HFFc6 (cell line): ENCODE measurements around the gene RNU6-9. TPM values are rescaled to one million over a fixed set of nuclear protein-coding genes. Genes with fewer than 3 reads are reported as not detected.

ENCODE experiments used
- DNase-seq: peaks from one replicate; pipeline ENCODE4 v3.0.0-alpha.2; 2018
- H3K27ac Mint-ChIP-seq: 2 replicates; pipeline ENCODE4 v1.8.0; 2020; ENCODE audit warnings: mild to moderate bottlenecking, mixed read lengths
- H3K27me3 Mint-ChIP-seq: 2 replicates; pipeline ENCODE4 v1.8.0; 2021; ENCODE audit warnings: mild to moderate bottlenecking, moderate library complexity, mixed read lengths; ENCODE audit not compliant: insufficient read depth
- H3K36me3 Mint-ChIP-seq: 2 replicates; pipeline ENCODE4 v1.8.0; 2021; ENCODE audit warnings: low read depth, mixed read lengths
- H3K4me1 Mint-ChIP-seq: 2 replicates; pipeline ENCODE4 v1.8.0; 2020; ENCODE audit warnings: low read depth, mixed read lengths
- H3K4me3 Mint-ChIP-seq: 2 replicates; pipeline ENCODE4 v1.8.0; 2020; ENCODE audit warnings: mild to moderate bottlenecking, moderate library complexity, mixed read lengths
- H3K9me3 Mint-ChIP-seq: 2 replicates; pipeline ENCODE4 v1.8.0; 2020; ENCODE audit warnings: mild to moderate bottlenecking, mixed read lengths
- total RNA-seq, 6 experiments: library from RNA; stranded (reverse); fragmentation: NEBNext Ultra II Directional; extraction: Animal tissue kit (Norgen Biotek cat#: 25700); gene quantifications; 2 replicates in 1 of 6; 3 replicates in 5 of 6; pipeline ENCODE4 v1.2.3, GENCODE V29; 2021
- TF ChIP-seq, protein P1 (sequence below): fragments of 200-600 bp; sonication (generic); IDR thresholded peaks from 2 replicates; pipeline ENCODE4 v1.5.0; 2021; ENCODE audit warnings: antibody characterized with exemption, mild to moderate bottlenecking

The RNU6-9 gene
- total RNA-seq, 6 experiments from 2014 or later = not detected

DNA sequence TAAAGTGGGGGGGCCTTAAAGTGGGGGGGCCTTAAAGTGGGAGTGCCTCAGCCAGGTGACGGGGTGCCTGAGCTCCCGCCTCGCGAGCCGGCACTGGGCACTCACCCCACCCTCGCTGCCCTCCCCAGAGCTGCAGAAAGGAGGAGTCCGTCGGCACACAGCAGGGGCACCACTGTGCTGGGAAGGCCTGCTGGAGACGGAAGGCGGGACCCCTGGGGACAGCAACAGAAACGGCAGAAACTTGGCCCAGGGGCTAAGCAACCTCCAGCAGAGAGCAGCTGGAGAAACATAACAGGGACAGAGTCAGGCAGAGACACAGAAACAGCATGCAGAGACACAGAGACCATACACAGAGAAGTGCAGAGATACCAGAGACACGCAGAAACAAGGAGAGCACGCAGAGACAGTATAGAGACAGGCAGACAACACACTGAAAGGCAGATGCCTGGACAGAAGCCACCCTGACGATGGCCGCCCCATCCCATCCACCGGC is 25.9 kb upstream of the RNU6-9 start:
- H3K9me3 Mint-ChIP-seq = 0 out of 2 replicates have a peak, but pooled peaks cover 3% of the 10 kb centered on the region

GRCh38 chr19:867855-868457 is 25.3 kb upstream of the RNU6-9 start:
- no peak overlapping the region for H3K4me3 Mint-ChIP-seq
- no peak for DNase-seq
- TF ChIP-seq, protein P1, sequence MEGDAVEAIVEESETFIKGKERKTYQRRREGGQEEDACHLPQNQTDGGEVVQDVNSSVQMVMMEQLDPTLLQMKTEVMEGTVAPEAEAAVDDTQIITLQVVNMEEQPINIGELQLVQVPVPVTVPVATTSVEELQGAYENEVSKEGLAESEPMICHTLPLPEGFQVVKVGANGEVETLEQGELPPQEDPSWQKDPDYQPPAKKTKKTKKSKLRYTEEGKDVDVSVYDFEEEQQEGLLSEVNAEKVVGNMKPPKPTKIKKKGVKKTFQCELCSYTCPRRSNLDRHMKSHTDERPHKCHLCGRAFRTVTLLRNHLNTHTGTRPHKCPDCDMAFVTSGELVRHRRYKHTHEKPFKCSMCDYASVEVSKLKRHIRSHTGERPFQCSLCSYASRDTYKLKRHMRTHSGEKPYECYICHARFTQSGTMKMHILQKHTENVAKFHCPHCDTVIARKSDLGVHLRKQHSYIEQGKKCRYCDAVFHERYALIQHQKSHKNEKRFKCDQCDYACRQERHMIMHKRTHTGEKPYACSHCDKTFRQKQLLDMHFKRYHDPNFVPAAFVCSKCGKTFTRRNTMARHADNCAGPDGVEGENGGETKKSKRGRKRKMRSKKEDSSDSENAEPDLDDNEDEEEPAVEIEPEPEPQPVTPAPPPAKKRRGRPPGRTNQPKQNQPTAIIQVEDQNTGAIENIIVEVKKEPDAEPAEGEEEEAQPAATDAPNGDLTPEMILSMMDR = no peak
- H3K9me3 Mint-ChIP-seq = no peaks in the 10 kb centered on the region
- H3K4me1 Mint-ChIP-seq = peaks cover 16% of the 10 kb centered on the region
- H3K27ac Mint-ChIP-seq = peak overlapping the region; percentile 63
- H3K27me3 Mint-ChIP-seq = peaks cover 7% of the 10 kb centered on the region
- peaks cover 9% of the 10 kb centered on the region for H3K36me3 Mint-ChIP-seq

More for the DNA sequence above, 25.9 kb upstream of the RNU6-9 start:
- H3K36me3 Mint-ChIP-seq = peaks cover 9% of the 10 kb centered on the region
- H3K4me1 Mint-ChIP-seq = peaks cover 16% of the 10 kb centered on the region
- peak overlapping the region; percentile 63 for H3K27ac Mint-ChIP-seq
- TF ChIP-seq, protein P1 = no peak
- H3K4me3 Mint-ChIP-seq = no peak overlapping the region
- no peak for DNase-seq
- H3K27me3 Mint-ChIP-seq = peaks cover 7% of the 10 kb centered on the region

GRCh38 chr19:868458-869244 is 24.6 kb upstream of the RNU6-9 start:
- TF ChIP-seq, protein P1 = no peak
- H3K4me1 Mint-ChIP-seq = peaks cover 16% of the 10 kb centered on the region
- peaks cover 9% of the 10 kb centered on the region for H3K27me3 Mint-ChIP-seq
- H3K4me3 Mint-ChIP-seq = no peak overlapping the region
- peaks cover 9% of the 10 kb centered on the region for H3K36me3 Mint-ChIP-seq
- no peaks in the 10 kb centered on the region for H3K9me3 Mint-ChIP-seq
- H3K27ac Mint-ChIP-seq = peak overlapping the region; percentile 91
- DNase-seq = no peak

DNA sequence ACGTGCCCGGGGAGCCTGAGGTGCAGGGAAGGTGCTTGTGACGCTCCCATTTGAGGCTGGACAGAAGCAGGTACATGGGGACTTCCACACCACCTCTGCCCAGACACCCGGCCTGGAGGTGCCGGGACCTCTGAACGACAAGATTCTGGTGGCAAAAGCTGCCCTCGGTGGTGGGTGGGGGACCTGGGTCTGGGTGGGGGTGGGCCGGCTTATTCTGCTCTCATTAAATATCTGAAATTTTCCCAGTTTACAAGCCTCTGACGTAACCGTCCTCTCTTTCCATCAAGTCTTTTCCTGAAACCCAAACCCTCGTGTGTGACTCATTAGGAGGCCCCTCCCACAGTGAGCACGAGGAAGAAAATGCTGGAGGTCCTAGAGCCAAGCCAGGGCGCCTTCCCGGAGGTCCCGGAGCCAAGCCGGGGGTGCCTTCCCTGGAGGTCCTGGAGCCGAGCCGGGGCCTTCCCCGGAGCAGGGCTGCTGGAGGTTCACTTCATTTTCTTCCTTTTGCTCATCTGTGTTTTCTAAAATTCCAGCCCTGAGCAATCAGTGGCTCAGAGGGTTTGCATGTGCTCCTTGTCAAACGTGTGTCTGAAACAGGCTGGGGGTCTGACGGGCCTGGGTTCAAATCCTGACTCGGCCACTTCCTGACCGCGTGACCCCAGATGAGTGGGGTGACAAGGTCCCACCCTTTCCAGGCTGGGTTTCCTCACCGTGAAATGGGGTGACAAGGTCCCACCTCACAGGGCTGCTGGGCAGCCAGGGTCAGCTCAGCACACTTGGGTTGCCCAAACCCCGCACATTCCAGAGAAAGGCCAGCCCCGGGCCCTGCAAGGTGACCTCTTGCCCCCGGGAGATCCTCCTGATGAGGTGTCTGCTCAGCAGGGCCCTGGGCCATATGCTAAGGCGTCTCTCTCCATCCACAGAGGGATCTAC is 23.8 kb upstream of the RNU6-9 start:
- DNase-seq = peak; percentile 91
- H3K27ac Mint-ChIP-seq = peak overlapping the region; percentile 91
- peak overlapping the region; percentile 43 for H3K4me3 Mint-ChIP-seq
- H3K9me3 Mint-ChIP-seq = no peaks in the 10 kb centered on the region
- H3K4me1 Mint-ChIP-seq = peaks cover 16% of the 10 kb centered on the region
- TF ChIP-seq, protein P1 = no peak
- peaks cover 9% of the 10 kb centered on the region for H3K36me3 Mint-ChIP-seq
- peaks cover 9% of the 10 kb centered on the region for H3K27me3 Mint-ChIP-seq

GRCh38 chr19:870314-870713 is 23.0 kb upstream of the RNU6-9 start:
- Mint-ChIP-seq H3K27me3 (peaks cover 10% of the 10 kb centered on the region), H3K27ac (peak overlapping the region; percentile 91)

More at GRCh38 chr19:870314-870713, 23.0 kb upstream of the RNU6-9 start:
- TF ChIP-seq, protein P1 = no peak
- H3K4me3 Mint-ChIP-seq = no peak overlapping the region
- H3K9me3 Mint-ChIP-seq = no peaks in the 10 kb centered on the region
- peaks cover 9% of the 10 kb centered on the region for H3K36me3 Mint-ChIP-seq
- no peak for DNase-seq
- peaks cover 16% of the 10 kb centered on the region for H3K4me1 Mint-ChIP-seq
